Endometrial microvascular endothelial cells (primary cell): ENCODE measurements around the gene DOCK2. TPM values are rescaled to one million over a fixed set of nuclear protein-coding genes. Genes with fewer than 3 reads are reported as not detected.
"Not testable (repeated sequence)": the region's sequence is repeated elsewhere in the genome, so short reads cannot be mapped to it uniquely, and the experiment has no call there.

Source experiments
- in situ Hi-C: cut with HindIII; loops from 2 replicates; pipeline ENCODE4 v1.10.0; 2017; ENCODE audit warnings: low sequenced_read_pairs, low pct_unique_long_range_greater_than_20kb; ENCODE audit errors: inconsistent ontology term
- total RNA-seq: library from RNA; depleted of rRNA; stranded (reverse); fragments of >200 nt; gene quantifications from one replicate; pipeline ENCODE4 v1.2.3, GENCODE V29; 2015; ENCODE audit errors: inconsistent ontology term

The DOCK2 gene
- total RNA-seq, 1 donor from 2014 or later = not detected

DNA sequence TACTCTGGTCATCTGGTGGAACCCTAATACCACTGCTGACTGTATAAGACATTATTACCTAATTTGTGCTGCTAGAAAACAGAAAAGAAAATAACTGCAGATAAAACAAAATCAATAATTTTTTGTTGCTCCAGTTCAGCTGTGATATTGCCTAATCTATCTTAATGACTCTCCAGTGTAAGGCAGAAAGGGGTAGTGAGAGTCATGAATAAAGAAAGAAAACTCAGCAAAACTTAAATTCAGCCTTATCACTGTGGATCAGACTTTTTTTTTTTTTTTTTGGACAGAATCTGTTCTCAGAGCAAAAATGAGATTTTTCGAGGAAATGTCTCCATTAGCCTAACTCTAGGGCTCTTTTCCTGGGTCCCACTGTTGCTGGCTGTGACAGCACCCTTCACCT is 1.1 kb upstream of the DOCK2 start:
- in situ Hi-C loops = no loop called here

DNA sequence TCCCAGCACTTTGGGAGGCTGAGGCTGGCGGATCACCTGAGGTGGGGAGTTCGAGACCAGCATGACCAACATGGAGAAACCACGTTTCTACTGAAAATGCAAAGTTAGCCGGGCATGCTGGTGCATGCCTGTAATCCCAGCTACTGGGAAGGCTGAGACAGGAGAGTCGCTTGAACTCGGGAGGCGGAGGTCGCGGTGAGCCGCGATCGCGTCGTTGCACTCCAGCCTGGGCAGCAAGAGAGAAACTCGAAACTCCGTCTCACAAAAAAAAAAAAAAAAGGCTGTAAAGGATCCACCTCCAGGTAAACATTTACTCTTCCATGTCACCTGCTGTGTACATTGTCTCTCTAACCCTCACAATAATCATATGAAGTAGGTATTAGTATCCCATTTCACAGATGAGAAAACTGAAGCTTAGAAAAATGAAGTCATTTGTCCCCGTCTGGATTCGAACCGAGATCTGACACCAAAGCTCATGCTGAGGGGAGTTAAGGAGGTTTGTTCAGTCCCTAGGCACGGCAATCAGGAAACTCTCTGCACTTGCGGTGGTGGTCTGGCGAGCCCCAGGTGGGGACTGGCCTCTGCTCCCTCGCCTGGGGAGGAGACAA is 494 bp upstream of the DOCK2 start:
- in situ Hi-C loops = no loop called here

DNA sequence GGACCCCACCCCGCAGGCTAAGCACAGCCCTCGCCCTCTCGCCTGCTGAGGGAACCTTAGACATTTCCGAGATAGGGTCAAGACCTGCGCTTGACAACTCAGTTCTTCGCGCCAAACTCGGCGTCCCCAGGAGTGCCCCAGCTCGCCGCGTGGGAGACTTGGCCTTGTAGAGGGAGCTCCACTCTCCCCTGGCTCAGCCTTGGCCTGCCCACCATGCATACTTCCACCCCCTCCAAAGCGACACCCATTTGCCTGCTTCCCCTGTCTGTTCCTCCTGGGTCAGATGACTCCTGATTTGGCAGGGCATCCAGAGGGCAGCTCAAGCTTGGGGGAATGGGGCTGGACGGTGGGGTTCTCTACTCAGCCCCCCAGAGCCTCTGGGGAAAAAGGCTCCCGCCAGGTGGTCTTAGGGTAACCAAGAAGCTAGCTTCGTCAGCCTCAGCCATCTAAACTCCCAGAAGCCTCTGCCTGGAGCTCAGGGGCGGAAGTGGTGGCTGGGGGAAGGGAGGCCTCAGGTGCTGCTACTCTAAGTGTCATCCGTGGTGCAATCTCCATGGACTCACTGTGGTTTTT is 560 bp downstream of the DOCK2 start:
- in situ Hi-C loops = no loop called here

DNA sequence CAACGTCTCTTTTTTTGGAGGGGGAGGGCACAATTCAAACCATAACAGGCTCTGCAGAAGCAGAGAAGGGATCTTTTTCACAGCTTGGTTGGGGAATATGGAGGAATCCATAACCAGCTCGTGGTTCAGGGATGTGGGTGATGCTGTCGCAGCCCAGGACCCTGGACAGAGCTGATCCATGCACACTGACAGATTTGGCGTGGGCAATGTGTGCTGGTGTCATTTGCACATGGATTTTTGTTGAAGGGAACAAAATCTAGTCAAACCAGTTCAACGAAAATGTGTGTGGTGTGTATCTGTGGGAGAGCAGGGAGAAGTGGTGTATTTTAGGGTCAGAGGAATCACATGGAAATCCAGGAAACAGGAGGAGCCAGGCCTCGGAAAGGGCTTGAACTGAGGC is 4.2 kb downstream of the DOCK2 start:
- in situ Hi-C loops = no loop called here

DNA sequence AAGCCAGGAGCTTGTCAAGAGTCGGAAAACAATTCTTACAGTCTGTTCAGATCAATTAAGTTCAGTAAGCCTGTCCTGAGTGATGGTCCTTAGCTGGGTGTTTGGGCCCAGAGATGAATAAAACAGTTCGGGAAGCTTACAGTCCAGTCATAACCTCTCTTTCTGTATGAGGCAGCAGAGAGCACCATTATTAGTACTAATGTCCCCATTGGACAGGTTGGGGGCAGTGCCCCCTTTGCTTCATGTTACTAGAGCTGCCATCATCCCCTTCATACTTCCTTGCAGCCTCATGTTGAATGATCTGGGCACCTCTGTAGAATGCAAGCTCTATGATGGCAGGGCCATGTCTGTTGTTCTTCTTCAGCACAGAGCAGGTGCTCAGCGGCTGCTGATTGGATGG is 9.8 kb downstream of the DOCK2 start:
- in situ Hi-C loops = no loop called here

DNA sequence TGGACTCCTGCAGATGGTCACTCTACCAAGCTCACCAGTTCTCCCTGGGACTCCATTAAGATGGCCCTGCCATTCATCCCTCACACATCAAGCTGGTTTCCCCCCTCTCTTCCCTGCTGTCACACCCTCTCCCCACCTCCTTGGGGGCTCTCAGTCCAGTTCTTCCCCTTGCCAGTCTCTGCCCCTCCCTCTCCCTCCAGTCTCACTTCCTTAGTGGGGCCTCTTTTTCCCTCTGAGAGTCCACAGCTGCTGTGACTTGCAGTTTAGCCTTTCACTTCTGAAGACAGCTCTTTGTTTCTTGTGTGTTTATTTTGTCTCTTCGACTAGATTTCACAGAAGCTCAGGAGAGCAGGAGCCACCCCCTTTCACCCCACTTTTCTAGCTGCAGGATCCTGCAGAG is 10.5 kb downstream of the DOCK2 start:
- in situ Hi-C loops = no loop called here

DNA sequence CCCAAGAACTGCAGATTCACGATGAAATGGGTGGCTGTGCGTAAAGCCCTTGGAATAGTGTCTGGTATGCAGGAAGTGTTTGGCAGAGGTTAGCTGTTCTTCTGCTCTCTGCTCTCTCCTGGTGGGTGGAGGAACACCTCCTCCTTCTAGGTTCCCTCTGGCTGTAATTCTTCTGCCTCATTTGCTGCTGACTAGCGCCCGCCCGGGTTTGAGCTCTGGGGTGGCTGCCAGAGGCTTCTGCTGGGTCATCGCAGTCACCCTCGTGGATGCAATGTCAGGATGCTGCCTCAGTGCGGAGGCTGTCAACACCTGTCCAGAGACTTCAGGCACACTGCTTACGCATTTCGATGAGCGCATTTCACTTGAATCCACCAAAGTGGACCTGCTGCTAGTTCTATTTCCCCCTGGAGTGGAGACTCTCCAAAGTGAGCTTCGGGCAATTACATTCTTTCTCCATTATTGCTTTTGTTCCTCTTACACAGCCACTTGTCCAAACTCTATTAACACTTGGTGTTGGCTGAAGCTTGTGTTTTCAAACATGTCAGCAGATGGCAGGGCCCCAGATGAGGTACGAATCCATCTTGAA is 11.7 kb downstream of the DOCK2 start:
- in situ Hi-C loops = no loop called here

DNA sequence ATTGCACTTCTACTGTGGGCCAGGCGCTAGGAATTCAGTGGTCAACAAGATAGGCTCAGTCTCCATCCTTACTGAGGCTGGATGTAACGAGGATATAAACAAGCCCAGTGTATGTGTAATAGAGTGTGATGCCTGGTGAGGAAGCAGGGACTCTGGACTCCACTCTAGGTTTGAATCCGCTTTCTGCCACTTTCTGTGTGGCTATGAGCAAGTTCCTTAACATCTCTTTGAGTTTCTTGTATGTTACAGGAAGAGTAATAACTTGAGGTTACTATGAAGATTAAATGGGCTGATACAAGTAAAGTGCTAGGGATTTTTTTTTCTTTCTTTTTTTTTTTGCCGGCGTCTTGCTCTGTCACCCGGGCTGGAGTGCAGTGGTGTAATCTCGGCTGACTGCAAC is 12.4 kb downstream of the DOCK2 start:
- in situ Hi-C loops = no loop called here

DNA sequence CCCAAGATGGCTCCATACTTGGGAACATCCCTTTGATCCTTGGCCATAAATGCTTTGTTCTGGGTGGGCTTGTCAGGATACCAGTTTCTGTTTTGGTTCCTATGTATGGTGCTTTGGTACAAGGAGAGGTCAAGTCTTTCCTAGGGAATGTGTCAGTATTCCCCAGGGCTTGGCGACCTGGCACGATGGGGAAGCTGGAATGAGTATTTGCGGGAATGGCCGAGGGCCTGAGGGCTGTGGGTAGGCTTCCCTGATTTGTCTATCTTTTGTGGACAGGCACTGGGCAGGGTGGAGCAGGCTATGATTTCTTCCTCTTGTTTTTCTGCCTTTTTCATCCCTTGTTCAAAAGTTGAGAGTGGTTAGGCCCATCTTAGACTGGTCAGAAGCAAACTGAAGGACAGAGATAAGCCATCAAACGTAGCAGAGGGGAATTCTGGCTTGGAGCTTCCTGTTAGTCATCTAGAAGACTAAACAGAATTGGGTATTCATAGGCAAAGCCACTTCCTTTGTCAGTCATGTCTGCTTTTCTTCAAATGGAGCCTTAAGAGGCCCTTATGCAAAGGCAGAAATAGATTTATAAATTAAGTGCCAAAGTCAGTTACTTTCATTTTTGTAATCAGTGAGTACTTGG is 13.7 kb downstream of the DOCK2 start:
- in situ Hi-C loops = no loop called here

DNA sequence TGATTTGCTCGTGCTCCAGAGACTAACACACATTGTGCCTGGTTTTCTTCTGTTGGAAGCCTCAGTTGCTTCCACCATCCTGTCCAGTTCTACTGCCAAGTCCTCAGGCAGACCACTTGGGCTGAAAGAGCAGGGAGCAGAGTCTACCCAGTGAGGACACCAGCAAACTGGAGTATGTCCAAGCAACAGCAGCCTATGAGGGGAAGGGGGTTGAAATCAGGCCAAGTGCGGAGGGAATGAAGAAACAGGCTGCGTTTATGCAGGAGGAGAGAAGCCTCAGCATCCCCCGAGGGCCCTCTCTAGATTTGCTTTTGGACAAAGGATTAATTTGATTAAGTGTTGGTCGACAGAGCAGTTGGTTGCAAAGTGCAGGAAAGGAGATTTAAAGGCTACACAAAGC is 14.5 kb downstream of the DOCK2 start:
- in situ Hi-C loops = no loop called here

DNA sequence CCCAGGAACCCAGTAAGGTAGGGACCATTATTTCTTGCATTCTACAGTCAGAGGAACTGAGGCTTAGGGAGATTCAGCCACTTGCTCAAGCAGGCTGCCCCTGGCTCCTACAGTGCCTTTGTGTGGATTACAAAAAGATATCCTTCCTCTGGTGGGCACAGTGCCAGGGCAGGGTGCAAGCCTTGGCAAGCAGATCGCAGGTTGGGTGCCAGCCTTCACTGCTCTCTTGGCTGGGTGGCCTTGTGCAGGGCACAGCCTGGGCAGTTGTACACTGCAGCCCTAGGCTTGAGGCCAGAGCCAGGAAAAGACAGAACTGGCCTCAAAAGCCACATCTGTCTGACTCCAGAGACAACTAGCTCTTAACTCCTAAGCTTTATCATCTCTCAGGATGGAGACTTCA is 15.0 kb downstream of the DOCK2 start:
- in situ Hi-C loops = no loop called here

DNA sequence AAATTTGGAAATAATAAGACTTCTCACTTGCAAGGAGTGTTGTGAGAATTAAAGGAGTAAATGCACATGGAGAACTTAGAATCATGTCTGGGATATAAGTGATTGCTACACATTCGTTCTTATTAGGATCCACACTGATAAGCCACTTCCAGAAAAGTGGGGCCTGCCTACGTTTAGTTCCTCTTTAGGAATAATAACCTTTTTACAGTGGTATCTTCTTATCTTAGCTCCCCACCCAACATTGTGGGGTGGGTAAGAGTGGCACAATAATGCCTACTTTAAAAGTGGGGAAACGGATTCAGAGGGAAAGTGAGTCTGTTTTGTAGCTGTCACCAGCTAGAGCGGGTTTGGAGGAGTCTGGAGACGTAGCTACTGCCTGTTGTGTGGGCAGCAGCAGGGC is 16.0 kb downstream of the DOCK2 start:
- in situ Hi-C loops = no loop called here

DNA sequence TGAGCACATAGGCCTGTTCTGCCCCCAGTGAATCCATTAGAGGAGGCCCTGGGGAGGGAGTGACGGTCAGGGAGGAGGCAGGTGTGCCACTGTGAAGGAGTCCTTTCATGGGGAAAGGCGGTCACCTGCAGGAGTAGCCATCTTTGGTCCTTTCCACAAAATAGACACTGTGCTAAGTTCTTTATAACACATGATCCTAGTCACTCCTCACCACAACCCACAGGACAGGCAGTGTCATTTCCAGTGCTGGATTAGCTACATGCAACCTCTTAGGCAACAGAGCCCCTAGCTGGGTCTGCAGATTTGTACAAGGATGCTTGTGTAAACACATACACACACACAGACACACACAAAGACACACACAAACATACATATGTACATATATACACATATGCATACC is 18.3 kb downstream of the DOCK2 start:
- in situ Hi-C loops = no loop called here

DNA sequence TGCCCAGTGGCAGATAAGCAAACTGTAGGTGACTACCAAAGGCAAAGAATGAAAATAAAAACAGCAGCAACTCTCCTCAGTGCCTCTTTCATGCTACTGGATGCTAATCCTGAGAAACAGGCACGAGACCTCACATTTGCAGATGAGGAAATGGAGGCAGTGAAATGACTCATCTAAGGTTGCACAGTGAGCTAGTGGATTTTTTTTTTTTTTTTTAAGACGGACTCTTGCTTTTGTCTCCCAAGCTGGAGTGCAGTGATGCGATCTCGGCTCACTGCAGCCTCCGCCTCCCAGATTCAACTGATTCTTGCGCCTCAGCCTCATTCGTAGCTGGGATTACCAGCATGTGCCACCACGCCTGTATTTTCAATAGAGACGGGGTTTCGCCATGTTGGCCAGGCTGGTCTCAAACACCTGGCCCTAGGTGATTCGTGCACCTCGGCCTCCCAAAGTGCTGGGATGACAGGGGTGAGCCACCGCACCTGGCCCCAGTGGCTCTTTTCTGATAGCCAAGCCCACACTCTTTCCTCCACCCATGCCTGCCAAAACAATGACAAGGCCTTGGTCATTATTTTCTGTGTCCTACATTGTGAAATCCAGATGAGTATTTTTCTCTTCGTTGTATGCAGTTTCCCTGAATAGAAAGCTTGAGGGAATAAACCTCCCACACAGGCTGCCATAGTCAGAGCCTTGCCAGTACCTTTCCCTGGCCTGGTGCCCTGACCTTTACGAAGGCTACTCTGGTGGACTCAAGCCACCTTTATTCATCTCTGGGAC is 19.2 kb downstream of the DOCK2 start:
- in situ Hi-C loops = no loop called here

DNA sequence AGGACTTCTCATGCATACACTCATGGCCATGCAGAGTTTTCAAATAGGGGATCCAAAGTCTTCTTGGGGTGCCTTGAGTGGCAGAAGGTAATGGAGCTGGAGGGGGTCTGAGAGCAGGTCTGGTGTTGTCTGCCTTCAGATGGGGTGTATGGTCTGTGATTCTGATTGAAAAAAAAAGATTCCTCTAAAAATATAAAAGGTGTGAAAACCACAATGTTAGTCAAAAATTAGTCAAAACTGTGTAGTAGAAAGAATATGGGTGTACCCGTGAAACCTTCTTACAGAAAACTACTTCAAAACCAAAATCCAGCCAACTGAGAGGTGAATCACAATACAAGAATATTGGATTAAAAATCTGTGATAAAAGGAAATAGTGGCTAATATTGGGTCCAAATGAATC is 20.1 kb downstream of the DOCK2 start:
- in situ Hi-C loops = no loop called here

DNA sequence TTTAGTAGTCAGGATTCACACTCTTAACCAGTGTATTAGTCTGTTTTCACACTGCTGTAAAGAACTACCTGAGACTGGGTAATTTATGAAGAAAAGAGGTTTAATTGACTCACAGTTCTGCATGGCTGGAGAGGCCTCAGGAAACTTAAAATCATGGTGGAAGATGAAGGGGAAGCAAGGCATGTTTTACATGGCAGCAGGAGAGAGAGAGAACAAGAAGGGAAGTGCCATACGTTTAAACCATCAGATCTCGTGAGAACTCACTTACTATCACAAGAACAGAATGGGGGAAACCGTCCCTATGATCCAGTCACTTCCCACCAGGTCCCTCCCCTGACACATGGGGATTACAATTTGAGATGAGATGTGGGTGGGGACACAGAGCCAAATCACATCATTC is 25.4 kb downstream of the DOCK2 start:
- in situ Hi-C loops = not testable (repeated sequence)

DNA sequence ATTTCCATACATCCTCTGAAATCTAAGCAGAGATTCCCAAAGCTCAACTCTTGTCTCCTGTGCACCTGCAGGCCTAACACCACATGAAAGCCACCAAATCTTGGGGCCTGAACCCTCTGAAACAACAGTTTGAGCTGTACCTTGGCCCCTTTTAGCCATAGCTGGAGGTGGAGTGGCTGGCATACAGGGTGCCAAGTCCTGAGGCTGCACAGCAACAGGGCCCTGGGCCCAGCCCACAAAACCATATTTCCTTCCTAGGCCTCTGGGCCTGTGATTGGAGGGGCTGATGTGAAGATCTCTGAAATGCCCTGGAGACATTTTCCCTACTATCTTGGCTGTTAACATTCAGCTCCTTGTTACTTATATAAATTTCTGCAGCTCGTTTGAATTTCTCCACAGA is 26.5 kb downstream of the DOCK2 start:
- in situ Hi-C loops = no loop called here

DNA sequence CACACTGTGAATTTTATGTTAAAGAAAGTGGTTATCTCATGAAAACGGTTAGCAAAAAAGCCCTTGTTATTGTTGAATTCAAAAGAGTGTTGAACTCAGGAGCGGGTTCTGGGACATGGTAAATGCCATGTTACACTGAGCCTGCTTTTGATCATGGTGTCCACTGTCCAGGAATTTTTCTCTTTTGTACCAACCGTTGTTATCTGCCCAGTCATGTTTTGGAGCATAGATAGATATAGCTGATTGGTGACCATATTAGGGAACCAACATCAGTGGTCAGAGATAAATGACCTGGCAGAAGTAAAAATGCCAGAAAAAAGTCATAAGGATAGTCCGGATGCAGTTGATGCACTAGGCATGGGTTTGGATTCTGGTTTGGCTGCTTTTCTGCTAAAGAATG is 29.3 kb downstream of the DOCK2 start:
- in situ Hi-C loops = no loop called here

DNA sequence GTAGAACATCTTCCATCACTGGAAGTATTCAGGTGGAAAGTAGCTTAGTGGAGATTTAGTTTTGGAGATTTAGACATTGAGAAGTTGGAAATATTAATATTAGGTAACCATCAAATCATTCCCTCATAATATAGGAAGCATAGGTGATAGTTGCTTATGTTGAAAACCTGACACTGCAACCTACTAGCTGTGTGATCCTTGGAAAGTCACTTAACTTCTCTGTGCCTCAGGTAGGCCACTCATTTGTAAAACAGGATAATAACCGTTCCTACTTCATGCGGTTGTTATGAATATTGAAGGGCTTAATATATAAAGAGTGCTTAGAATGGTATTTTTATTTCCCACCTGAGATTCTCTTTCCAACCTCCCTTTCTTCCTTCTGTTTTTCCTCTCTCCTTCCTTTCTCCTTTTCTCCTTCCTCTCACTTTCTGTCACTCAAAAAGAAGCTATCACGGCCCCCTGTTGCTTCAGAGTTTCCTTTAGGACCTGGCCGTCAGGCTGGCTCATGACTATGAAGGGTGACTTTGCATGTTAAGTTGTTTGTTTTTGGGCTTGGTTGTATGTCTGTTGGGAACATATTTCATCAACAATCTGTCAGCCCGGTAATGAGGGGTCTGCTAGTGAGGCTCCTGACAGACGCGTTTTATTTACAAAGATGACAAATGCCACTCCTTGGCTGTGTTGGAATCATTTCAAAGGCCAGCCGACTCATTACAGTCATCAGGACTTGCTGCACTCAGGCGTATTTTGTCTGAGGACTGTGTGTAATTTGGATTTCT is 31.0 kb downstream of the DOCK2 start:
- in situ Hi-C loops = no loop called here
